GM12865 (cell line): Measurements from ENCODE around the gene KRT85.

ENCODE experiments used
- DNase-seq: peaks from one replicate; pipeline ENCODE4 v3.0.0; 2010; ENCODE audit warnings: low read depth
- H3K4me3 ChIP-seq: 2 replicates; pipeline ENCODE4 v1.5.1; 2011; ENCODE audit warnings: mild to moderate bottlenecking, low read depth, low read length, control low read depth
- TF ChIP-seq, protein P1 (sequence below): IDR thresholded peaks from 2 replicates; pipeline ENCODE4 v1.5.1; 2011; ENCODE audit warnings: low read length, control low read depth, low read depth, inconsistent platforms; ENCODE audit not compliant: insufficient read depth; ENCODE audit errors: missing control alignments

Gene KRT85

DNA sequence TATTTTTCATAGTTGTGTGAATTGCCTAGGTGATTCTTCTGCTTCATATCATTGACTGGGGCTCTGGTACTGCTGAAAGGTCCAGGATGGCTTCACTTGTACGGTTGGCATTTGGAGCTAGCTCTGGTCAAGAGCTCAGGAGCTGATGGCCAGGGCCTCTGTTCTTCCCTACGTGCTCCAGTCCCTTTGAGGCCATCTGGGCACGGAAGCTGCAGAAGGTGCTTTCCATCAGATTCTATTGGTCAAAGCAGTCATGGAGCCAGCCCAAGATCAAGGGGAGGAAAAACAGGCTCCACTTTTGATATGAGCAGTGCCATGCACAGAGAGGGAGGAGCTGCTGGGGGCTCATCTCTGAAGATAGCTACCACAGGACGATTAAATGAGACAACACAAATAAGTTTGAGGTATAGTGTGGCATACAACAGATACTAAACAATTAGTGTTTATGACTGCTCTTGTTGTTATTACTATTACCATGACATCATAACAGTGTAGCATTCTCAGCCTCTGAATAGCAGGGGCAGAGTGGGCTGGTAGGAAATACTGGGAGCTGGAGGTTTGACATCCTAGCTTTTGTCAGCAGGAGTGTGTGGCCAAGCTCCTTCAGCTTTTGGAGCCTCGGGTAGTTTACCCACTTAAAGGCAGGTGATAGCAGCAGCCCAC is 56.5 kb downstream of the KRT85 start:
- TF ChIP-seq, protein P1, sequence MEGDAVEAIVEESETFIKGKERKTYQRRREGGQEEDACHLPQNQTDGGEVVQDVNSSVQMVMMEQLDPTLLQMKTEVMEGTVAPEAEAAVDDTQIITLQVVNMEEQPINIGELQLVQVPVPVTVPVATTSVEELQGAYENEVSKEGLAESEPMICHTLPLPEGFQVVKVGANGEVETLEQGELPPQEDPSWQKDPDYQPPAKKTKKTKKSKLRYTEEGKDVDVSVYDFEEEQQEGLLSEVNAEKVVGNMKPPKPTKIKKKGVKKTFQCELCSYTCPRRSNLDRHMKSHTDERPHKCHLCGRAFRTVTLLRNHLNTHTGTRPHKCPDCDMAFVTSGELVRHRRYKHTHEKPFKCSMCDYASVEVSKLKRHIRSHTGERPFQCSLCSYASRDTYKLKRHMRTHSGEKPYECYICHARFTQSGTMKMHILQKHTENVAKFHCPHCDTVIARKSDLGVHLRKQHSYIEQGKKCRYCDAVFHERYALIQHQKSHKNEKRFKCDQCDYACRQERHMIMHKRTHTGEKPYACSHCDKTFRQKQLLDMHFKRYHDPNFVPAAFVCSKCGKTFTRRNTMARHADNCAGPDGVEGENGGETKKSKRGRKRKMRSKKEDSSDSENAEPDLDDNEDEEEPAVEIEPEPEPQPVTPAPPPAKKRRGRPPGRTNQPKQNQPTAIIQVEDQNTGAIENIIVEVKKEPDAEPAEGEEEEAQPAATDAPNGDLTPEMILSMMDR: no peak
- H3K4me3 ChIP-seq: no peak overlapping the region
- DNase-seq: no peak
